OCI-LY1 (cell line): ENCODE data around the gene PCDHB7.
"Not testable (repeated sequence)": the region's sequence is repeated elsewhere in the genome, so short reads cannot be mapped to it uniquely, and the experiment has no call there.

ENCODE experiments used
- H2AFZ ChIP-seq: fragments of 200-600 bp; sonication (generic), shearing (Covaris generic); 2 replicates; pipeline ENCODE4 v1.6.0; 2014; ENCODE audit warnings: antibody characterized with exemption, mild to moderate bottlenecking, low read length
- H3F3A ChIP-seq: fragments of 200-600 bp; sonication (generic), shearing (Covaris generic); 2 replicates; pipeline ENCODE4 v1.6.0; 2014; ENCODE audit warnings: mild to moderate bottlenecking, antibody characterized with exemption, low read length, moderate library complexity; ENCODE audit not compliant: insufficient read depth
- H3K27ac ChIP-seq: fragments of 200-600 bp; sonication (generic); 2 replicates; pipeline ENCODE4 v1.5.1; 2014; ENCODE audit warnings: low read length, mixed run types, mild to moderate bottlenecking, low read depth; ENCODE audit not compliant: poor library complexity, severe bottlenecking
- H3K27me3 ChIP-seq: fragments of 200-600 bp; sonication (generic); 2 replicates; pipeline ENCODE4 v1.6.0; 2014; ENCODE audit warnings: antibody characterized with exemption, mild to moderate bottlenecking, low read length, moderate library complexity; ENCODE audit not compliant: insufficient read depth
- H3K36me3 ChIP-seq: fragments of 200-600 bp; sonication (generic); 2 replicates; pipeline ENCODE4 v1.6.1; 2014; ENCODE audit warnings: mild to moderate bottlenecking, antibody characterized with exemption, low read length, moderate library complexity, mixed read lengths; ENCODE audit not compliant: insufficient read depth
- H3K4me1 ChIP-seq: fragments of 200-600 bp; sonication (generic); 2 replicates; pipeline ENCODE4 v1.5.1; 2014; ENCODE audit warnings: mild to moderate bottlenecking, low read length, moderate library complexity; ENCODE audit not compliant: insufficient read depth, severe bottlenecking
- H3K4me2 ChIP-seq: fragments of 200-600 bp; sonication (generic), shearing (Covaris generic); 2 replicates; pipeline ENCODE4 v1.6.1; 2014; ENCODE audit warnings: low read length
- H3K4me3 ChIP-seq: fragments of 200-600 bp; sonication (generic); 2 replicates; pipeline ENCODE4 v1.5.1; 2014; ENCODE audit warnings: low read length, low read depth, mild to moderate bottlenecking, mixed read lengths; ENCODE audit not compliant: poor library complexity, severe bottlenecking
- H3K79me2 ChIP-seq: fragments of 200-600 bp; shearing (Covaris generic); 2 replicates; pipeline ENCODE4 v1.6.1; 2016; ENCODE audit warnings: mixed run types, low read length, mixed read lengths; ENCODE audit not compliant: insufficient read depth
- H3K9ac ChIP-seq: fragments of 200-600 bp; sonication (generic), shearing (Covaris generic); 2 replicates; pipeline ENCODE4 v1.6.1; 2014; ENCODE audit warnings: mild to moderate bottlenecking, low read length, mixed read lengths
- H3K9me2 ChIP-seq: fragments of 200-600 bp; sonication (generic), shearing (Covaris generic); 2 replicates; pipeline ENCODE4 v1.6.1; 2014; ENCODE audit warnings: low read depth, mild to moderate bottlenecking, low read length, mixed read lengths
- H3K9me3 ChIP-seq: fragments of 200-600 bp; shearing (Covaris generic); 2 replicates; pipeline ENCODE4 v1.6.1; 2014; ENCODE audit warnings: low read length, mixed read lengths
- H4K20me1 ChIP-seq: fragments of 200-600 bp; sonication (generic), shearing (Covaris generic); 2 replicates; pipeline ENCODE4 v1.6.0; 2016; ENCODE audit warnings: mild to moderate bottlenecking, low read length; ENCODE audit not compliant: insufficient read depth
- CTCF ChIP-seq: fragments of 200-600 bp; sonication (generic), shearing (Covaris generic); IDR thresholded peaks from 2 replicates; pipeline ENCODE4 v1.5.1; 2017; ENCODE audit warnings: mild to moderate bottlenecking, antibody characterized with exemption, low read length, moderate library complexity, mixed read lengths
- EZH2 ChIP-seq: fragments of 200-600 bp; sonication (generic), shearing (Covaris generic); IDR thresholded peaks from 2 replicates; pipeline ENCODE4 v1.8.0; 2017; ENCODE audit warnings: borderline replicate concordance, mixed run types, mild to moderate bottlenecking, antibody characterized with exemption, low read length, moderate library complexity, mixed read lengths

The PCDHB7 gene

GRCh38 chr5:141192110-141192725 lies 19.8 kb downstream of the PCDHB7 start, which contains the start of gene PCDHB10:
TSS of gene PCDHB10 (plus strand) at chr5:141192353. CDS start at chr5:141192553, 200 bp downstream.
- Histone ChIP-seq H4K20me1 (no peaks in the 10 kb centered on the region), H3K27me3 (no peaks in the 10 kb centered on the region), H3K4me3 (no peak within 1 kb of the TSS), H3K9me2 (no peaks in the 10 kb centered on the region), H3F3A (no peaks in the 10 kb centered on the region), H3K9ac (no peak within 1 kb of the TSS), H3K79me2 (no peaks in the 10 kb centered on the region), H3K9me3 (peaks cover 3% of the 10 kb centered on the region; the same call in 1 of the 2 replicates), H3K4me2 (no peak within 1 kb of the TSS), H2AFZ (no peak within 1 kb of the TSS), H3K36me3 (no peaks in the 10 kb centered on the region), H3K27ac (no peak within 1 kb of the TSS), H3K4me1 (no peaks in the 10 kb centered on the region)
- TF ChIP-seq EZH2 (no peak), CTCF (peak; percentile 85)

GRCh38 chr5:141194332-141194731 lies 21.9 kb downstream of the PCDHB7 start:
- H3K27me3 ChIP-seq, H3K9me2 ChIP-seq, H3K9me3 ChIP-seq: not testable (repeated sequence)

GRCh38 chr5:141196363-141196762 lies 23.9 kb downstream of the PCDHB7 start:
- Histone ChIP-seq H3K4me3 (no peak overlapping the region), H3K4me2 (no peak overlapping the region), H3K9me2 (no peaks in the 10 kb centered on the region), H3K9ac (no peak overlapping the region), H3K9me3 (peaks cover 3% of the 10 kb centered on the region), H3F3A (no peaks in the 10 kb centered on the region), H3K4me1 (no peaks in the 10 kb centered on the region), H3K79me2 (no peaks in the 10 kb centered on the region), H3K27me3 (no peaks in the 10 kb centered on the region), H4K20me1 (no peaks in the 10 kb centered on the region), H2AFZ (no peak overlapping the region), H3K36me3 (no peaks in the 10 kb centered on the region), H3K27ac (no peak overlapping the region)
- no peak for TF ChIP-seq CTCF
- TF ChIP-seq EZH2: no peak

More at GRCh38 chr5:141194332-141194731, 21.9 kb downstream of the PCDHB7 start:
- not testable (repeated sequence) for H3F3A ChIP-seq, H3K4me2 ChIP-seq, H4K20me1 ChIP-seq, H3K4me1 ChIP-seq, H3K4me3 ChIP-seq, H3K27ac ChIP-seq, H3K9ac ChIP-seq, H3K79me2 ChIP-seq, H2AFZ ChIP-seq, H3K36me3 ChIP-seq
